GM23248 (cell line): Measurements from ENCODE around the gene ATR.

ENCODE experiments used
- EZH2 ChIP-seq: fragments of 200-600 bp; sonication (generic); IDR thresholded peaks from 2 replicates; pipeline ENCODE4 v1.6.1; 2018; ENCODE audit warnings: antibody characterized with exemption, mild to moderate bottlenecking; ENCODE audit not compliant: insufficient read depth, poor library complexity, severe bottlenecking
- EZH2phosphoT487 ChIP-seq: fragments of 200-600 bp; sonication (generic); IDR thresholded peaks from 2 replicates; pipeline ENCODE4 v1.6.1; 2018; ENCODE audit warnings: antibody characterized with exemption, moderate library complexity, mild to moderate bottlenecking, low read depth; ENCODE audit not compliant: insufficient read depth

DNA sequence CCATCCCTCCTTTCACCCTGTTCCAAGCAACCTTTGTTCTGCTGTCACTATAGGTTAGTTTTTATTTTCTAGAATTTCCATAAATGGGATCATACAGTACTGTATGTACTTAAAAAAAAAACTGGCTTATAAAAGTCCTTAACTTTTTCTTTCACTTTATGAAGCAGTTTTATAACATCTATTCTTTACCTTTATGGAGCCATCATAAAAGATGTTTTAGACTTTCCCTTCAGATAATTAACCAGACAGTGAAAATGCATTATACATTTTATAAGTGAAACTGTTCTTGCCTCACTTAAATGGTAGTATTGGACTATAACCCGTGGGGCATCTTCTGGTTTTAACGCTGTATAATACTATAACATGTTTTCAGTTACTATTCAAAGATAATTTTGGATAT is 43.9 kb upstream of the ATR start:
- TF ChIP-seq EZH2phosphoT487: no peak
- TF ChIP-seq EZH2: no peak
